ENCODE measurements around the gene MACROD2.

DNA sequence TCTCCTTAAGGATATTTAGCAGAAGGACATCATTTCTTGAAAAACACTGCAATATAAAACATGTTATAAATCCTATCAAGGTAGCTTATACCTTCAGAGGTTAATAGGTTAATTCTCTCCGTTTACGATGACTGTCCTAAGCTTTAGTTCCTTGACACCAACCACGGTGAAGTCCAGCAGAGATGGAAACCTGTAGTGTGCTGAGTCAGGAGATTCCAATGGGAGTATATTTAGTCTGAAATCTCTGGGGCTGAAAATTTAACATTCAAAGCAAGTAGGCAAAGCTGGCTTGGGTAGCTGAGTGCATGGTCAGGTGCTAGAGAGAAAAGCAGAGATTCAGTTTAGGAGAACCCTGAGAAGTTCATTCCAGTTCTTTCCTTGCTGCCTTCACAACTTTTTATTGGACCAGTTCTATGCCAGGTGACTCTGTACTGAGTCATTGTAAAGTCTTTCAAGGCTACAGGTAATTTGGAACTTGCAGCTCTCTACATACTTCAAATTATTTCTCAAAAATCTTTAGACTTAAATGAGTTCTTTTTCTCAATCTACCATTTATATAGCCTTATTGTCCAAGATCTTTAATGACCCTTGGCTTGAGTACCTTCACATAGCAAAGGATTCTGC, 1351.5 kb downstream of the MACROD2 start:
- TF ChIP-seq, protein P1, sequence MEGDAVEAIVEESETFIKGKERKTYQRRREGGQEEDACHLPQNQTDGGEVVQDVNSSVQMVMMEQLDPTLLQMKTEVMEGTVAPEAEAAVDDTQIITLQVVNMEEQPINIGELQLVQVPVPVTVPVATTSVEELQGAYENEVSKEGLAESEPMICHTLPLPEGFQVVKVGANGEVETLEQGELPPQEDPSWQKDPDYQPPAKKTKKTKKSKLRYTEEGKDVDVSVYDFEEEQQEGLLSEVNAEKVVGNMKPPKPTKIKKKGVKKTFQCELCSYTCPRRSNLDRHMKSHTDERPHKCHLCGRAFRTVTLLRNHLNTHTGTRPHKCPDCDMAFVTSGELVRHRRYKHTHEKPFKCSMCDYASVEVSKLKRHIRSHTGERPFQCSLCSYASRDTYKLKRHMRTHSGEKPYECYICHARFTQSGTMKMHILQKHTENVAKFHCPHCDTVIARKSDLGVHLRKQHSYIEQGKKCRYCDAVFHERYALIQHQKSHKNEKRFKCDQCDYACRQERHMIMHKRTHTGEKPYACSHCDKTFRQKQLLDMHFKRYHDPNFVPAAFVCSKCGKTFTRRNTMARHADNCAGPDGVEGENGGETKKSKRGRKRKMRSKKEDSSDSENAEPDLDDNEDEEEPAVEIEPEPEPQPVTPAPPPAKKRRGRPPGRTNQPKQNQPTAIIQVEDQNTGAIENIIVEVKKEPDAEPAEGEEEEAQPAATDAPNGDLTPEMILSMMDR (conservative IDR thresholded peaks at IDR 0.05) = no peak
- no peak for TF ChIP-seq ZFX (IDR thresholded peaks at IDR 0.05)
